Spleen (tissue), 11 donors: ENCODE data around the gene PCCA. TPM values are rescaled to one million over a fixed set of nuclear protein-coding genes. Genes with fewer than 3 reads are reported as not detected.

Experiments
- DNase-seq: peaks from one replicate; pipeline ENCODE4 v3.0.0-alpha.2; 2020
- H3K27ac ChIP-seq, 8 donors: fragments of 200-600 bp; sonication (generic) in 7 of 8; 1 replicate in 4 of 8; 2 replicates in 4 of 8; pipeline versions ENCODE4 v1.5.0 to v1.8.0; 2016 to 2021; ENCODE audit warnings: inconsistent platforms in 4 of 8, mild to moderate bottlenecking in 4 of 8, moderate library complexity in 1 of 8
- H3K27me3 ChIP-seq, 7 donors: fragments of 200-600 bp; sonication (generic) in 6 of 7; replicated peaks in 1 of 7; 1 replicate in 4 of 7; 2 replicates in 3 of 7; pipeline versions ENCODE4 v1.5.0 to v1.8.0; 2016 to 2021; ENCODE audit warnings: inconsistent platforms in 3 of 7, mild to moderate bottlenecking in 1 of 7
- H3K36me3 ChIP-seq, 6 donors: fragments of 200-600 bp; sonication (generic) in 5 of 6; 1 replicate in 4 of 6; 2 replicates in 2 of 6; pipeline versions ENCODE4 v1.5.0 to v1.8.0; 2016 to 2021; ENCODE audit warnings: inconsistent platforms in 2 of 6
- H3K4me1 ChIP-seq, 6 donors: fragments of 200-600 bp; sonication (generic) in 5 of 6; 1 replicate in 3 of 6; 2 replicates in 3 of 6; pipeline versions ENCODE4 v1.5.0 to v1.8.0; 2016 to 2021; ENCODE audit warnings: inconsistent platforms in 3 of 6
- H3K4me3 ChIP-seq, 8 donors: fragments of 200-600 bp; sonication (generic) in 7 of 8; 1 replicate in 4 of 8; 2 replicates in 4 of 8; pipeline versions ENCODE4 v1.5.0 to v1.8.0; 2016 to 2021; ENCODE audit warnings: inconsistent platforms in 4 of 8, mild to moderate bottlenecking in 4 of 8, moderate library complexity in 2 of 8
- H3K9me3 ChIP-seq, 8 donors: fragments of 200-600 bp; sonication (generic) in 7 of 8; 1 replicate in 4 of 8; 2 replicates in 4 of 8; pipeline versions ENCODE4 v1.5.0 to v1.8.0; 2016 to 2021; ENCODE audit warnings: inconsistent platforms in 4 of 8
- CTCF ChIP-seq, 11 experiments: fragments of 200-600 bp in 7 of 11; fragments of 450-650 bp in 4 of 11; sonication (generic) in 4 of 11; IDR thresholded peaks in 8 of 11; conservative IDR thresholded peaks in 3 of 11; 1 replicate in 7 of 11; 2 replicates in 4 of 11; pipeline versions ENCODE4 v1.4.0 to v1.8.0; 2016 to 2021; ENCODE audit warnings: antibody characterized with exemption in 11 of 11, inconsistent platforms in 4 of 11, mild to moderate bottlenecking in 1 of 11
- POLR2A ChIP-seq, 3 donors: fragments of 450-650 bp; IDR thresholded peaks; one replicate each; pipeline ENCODE4 v1.5.1; 2017; ENCODE audit warnings: antibody characterized with exemption in 3 of 3, mild to moderate bottlenecking in 1 of 3
- POLR2AphosphoS5 ChIP-seq, 3 donors: sonication (generic); formaldehyde crosslinking; IDR thresholded peaks; one replicate each; pipeline ENCODE4 v1.5.1; 2017; ENCODE audit warnings: antibody characterized with exemption in 3 of 3
- WGBS, 5 donors: extraction: QIAGEN DNeasy Blood & Tissue Kit in 3 of 5; methylation state at CpG; one replicate each; pipeline versions ENCODE4 v1.1.5 to v1.1.7; 2013 to 2018; 5-methylcytosine and 5-hydroxymethylcytosine counted together
- intact Hi-C: fragments of 100-400 bp; cut with DNase I; formaldehyde crosslinking; loops from one replicate; pipeline ENCODE4 v1.15.0; 2023; ENCODE audit warnings: low total_unique reads
- polyA plus RNA-seq, 3 donors: library from polyadenylated mRNA; stranded (reverse); fragments of 200-250 nt; gene quantifications; one replicate each; pipeline ENCODE4 v1.2.1, GENCODE V29; 2013
- total RNA-seq, 7 donors: library from RNA; depleted of rRNA in 3 of 7; stranded (reverse); fragments of >200 nt in 3 of 7; fragmentation: NEBNext Ultra II Directional in 4 of 7; extraction: Animal tissue kit (Norgen Biotek cat#: 25700) in 4 of 7; gene quantifications; one replicate each; pipeline versions ENCODE4 v1.1.0 to v1.2.1, GENCODE V29; 2016 to 2021
- donor health status: healthy with polysubstance abuse.
- donor health status: DM: no; HTN: no; CAD: no; lungs with moderate emphysema.
- donor health status: DM: no; HTN: no; CAD: no.
- donor health status: Bipolar disorder and iron deficiency.
- donor health status: healthy.
- donor health status: DM: no; HTN: no; CAD: no.
- donor health status: DM: yes; HTN: yes; CAD: no.

Gene PCCA
- total and polyA plus RNA-seq, 10 donors = 9.3 to 54.9 (median 43.9) TPM

GRCh38 chr13:100128838-100129237 lies 39.9 kb downstream of the PCCA start:
- no peaks in the 10 kb centered on the region for H3K9me3 ChIP-seq
- intact Hi-C loops = no loop called here
- peak overlapping the region in 1 of 8 donors; percentile 58 for H3K27ac ChIP-seq
- no peaks in the 10 kb centered on the region for H3K36me3 ChIP-seq
- no peak overlapping the region for H3K4me3 ChIP-seq
- no peaks in the 10 kb centered on the region for H3K27me3 ChIP-seq
- WGBS, 5 donors = 70 to 80% (median 77%) methylated on average over 3 of the region's 3 CpGs
- TF ChIP-seq POLR2A (IDR thresholded peaks at IDR 0.05) (no peak), POLR2AphosphoS5 (IDR thresholded peaks at IDR 0.05) (no peak), CTCF (IDR thresholded peaks at IDR 0.05 in 8 of 11, conservative IDR thresholded peaks at IDR 0.05 in 3 of 11) (no peak)
- peaks cover 0 to 26% (median 11%) of the 10 kb centered on the region in 6 donors for H3K4me1 ChIP-seq
- DNase-seq = no peak

- no peak for DNase-seq
- intact Hi-C loops = no loop called here
- H3K4me1 ChIP-seq = peaks cover 0 to 26% (median 11%) of the 10 kb centered on the region in 6 donors
Observed at GRCh38 chr13:100129605-100130004, 40.7 kb downstream of the PCCA start.

DNA sequence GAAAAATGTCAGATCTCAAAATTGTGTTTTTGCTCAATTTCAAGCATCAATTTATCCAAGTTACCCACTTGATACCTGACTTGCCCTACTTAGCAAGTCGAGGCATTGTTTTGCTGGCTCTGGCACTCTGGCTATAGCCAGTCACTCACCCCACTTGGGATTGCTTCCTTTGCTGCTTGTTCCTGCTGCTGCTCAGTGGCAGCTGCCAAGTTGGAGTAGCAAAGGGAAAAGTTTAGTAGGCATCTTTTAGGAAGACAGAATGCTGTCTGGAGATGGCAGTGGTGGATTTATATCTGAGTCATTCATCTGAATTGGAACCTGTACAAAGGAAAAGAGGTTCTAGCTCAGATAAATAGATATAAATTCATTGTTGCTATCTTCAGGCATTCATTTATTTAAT lies 41.2 kb downstream of the PCCA start:
- no peak for TF ChIP-seq POLR2AphosphoS5 (IDR thresholded peaks at IDR 0.05)
- no peak for TF ChIP-seq POLR2A (IDR thresholded peaks at IDR 0.05)
- no peak for TF ChIP-seq CTCF (IDR thresholded peaks at IDR 0.05 in 8 of 11, conservative IDR thresholded peaks at IDR 0.05 in 3 of 11)
- Histone ChIP-seq H3K27ac (peak overlapping the region in 3 of 8 donors; percentile 21 to 58 (median 45)), H3K4me3 (no peak overlapping the region), H3K27me3 (no peaks in the 10 kb centered on the region), H3K36me3 (no peaks in the 10 kb centered on the region), H3K9me3 (no peaks in the 10 kb centered on the region), H3K4me1 (peaks cover 0 to 26% (median 11%) of the 10 kb centered on the region in 6 donors)
- intact Hi-C loops = no loop called here
- 53 to 68% (median 60%) methylated on average over 1 of the region's 1 CpG for WGBS, 5 donors
- no peak for DNase-seq

More at GRCh38 chr13:100129605-100130004, 40.7 kb downstream of the PCCA start:
- Histone ChIP-seq H3K4me3 (no peak overlapping the region), H3K36me3 (no peaks in the 10 kb centered on the region), H3K27me3 (no peaks in the 10 kb centered on the region), H3K27ac (peak overlapping the region in 3 of 8 donors; percentile 21 to 58 (median 45)), H3K9me3 (no peaks in the 10 kb centered on the region)
- 6 to 44% (median 33%) methylated on average over 2 of the region's 2 CpGs for WGBS, 5 donors
- TF ChIP-seq POLR2AphosphoS5 (IDR thresholded peaks at IDR 0.05) (no peak), POLR2A (IDR thresholded peaks at IDR 0.05) (no peak), CTCF (IDR thresholded peaks at IDR 0.05 in 8 of 11, conservative IDR thresholded peaks at IDR 0.05 in 3 of 11) (no peak)

DNA sequence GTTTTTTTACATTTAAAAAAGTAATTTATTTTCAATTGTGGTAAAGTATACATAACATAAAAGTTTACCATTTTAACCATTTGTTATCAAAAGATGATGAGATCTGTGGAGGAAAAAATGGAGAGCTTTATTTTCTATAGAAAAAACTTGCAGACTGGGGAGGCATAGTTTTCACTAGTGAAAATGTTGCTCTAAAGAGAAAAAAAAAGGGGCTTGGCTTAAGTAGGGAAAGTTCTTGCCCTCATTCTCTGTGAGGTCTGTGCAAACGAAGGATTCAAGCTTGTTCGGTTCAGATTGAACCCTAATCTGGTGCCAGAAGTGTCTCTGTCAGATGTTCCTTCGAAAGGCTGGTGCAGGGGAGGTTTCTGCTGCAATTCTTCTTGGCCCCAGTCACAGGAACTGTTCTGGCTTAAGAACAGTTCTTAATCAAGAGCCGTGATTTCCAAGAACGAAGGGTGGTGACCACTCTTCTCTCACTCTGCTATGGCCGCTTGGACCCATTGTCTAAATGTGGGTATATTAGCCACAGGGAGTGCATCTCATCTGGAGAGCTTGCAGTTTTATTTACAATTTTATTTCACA lies 42.1 kb downstream of the PCCA start:
- 83 to 91% (median 88%) methylated on average over 6 of the region's 6 CpGs for WGBS, 5 donors

More for the DNA sequence above, 42.1 kb downstream of the PCCA start:
- Histone ChIP-seq H3K36me3 (no peaks in the 10 kb centered on the region), H3K9me3 (no peaks in the 10 kb centered on the region), H3K27ac (no peak overlapping the region), H3K4me3 (no peak overlapping the region), H3K27me3 (no peaks in the 10 kb centered on the region), H3K4me1 (peaks cover 0 to 26% (median 11%) of the 10 kb centered on the region in 6 donors)
- intact Hi-C loops = no loop called here
- no peak for TF ChIP-seq POLR2AphosphoS5 (IDR thresholded peaks at IDR 0.05)
- no peak for TF ChIP-seq CTCF (IDR thresholded peaks at IDR 0.05 in 8 of 11, conservative IDR thresholded peaks at IDR 0.05 in 3 of 11)
- TF ChIP-seq POLR2A (IDR thresholded peaks at IDR 0.05) = no peak
- no peak for DNase-seq
